GM19438 (cell line): Measurements from ENCODE around the gene NRXN3.

Experiments
- ATAC-seq: cut with Tn5 transposase; IDR thresholded peaks from one replicate; pipeline ENCODE4 v1.9.1; 2021; ENCODE audit warnings: low read depth; ENCODE audit not compliant: unreplicated experiment

The NRXN3 gene

GRCh38 chr14:79294499-79294898 lies 1124.3 kb downstream of the NRXN3 start:
- ATAC-seq: no peak

DNA sequence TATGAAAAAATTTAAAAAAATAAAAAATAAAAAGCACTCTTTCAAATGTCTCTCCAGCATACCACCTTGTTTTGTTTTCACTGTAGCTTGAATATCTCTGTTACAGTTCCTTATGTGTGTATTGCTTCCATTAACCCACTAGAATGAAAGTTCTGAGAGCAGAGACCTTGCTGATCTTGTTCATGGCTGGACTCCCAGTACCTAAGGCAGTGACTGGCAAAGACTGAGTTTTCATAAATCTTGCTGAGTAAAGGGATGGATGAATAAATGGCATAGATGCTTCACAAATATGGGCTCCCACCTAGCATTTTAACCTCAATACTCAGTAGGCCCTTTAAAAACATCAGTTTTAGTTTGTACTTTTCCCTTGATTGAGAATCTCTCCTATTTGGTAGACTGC lies 1125.2 kb downstream of the NRXN3 start:
- ATAC-seq: no peak

GRCh38 chr14:79298373-79298772 lies 1128.2 kb downstream of the NRXN3 start:
- no peak for ATAC-seq

DNA sequence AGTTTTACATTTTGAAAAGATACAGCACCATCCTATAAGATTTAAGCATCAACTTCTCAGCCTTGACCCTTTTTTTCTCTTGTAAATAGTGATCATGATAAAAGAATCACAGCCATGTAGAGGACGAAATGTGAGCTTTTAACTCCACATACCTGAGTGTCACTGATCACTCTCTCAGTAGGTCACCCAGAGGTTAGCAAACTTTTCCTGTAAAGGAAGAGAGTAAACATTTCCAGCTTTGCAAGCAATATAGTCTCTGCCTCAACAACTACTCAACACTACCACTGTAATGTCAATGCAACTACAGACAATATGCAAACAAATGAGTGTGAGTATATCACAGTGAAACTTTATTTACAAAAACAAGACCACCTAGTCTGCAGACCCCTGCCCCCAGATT lies 1129.0 kb downstream of the NRXN3 start:
- no peak for ATAC-seq

- ATAC-seq: no peak
Measured at GRCh38 chr14:79304279-79304678, 1134.1 kb downstream of the NRXN3 start.

DNA sequence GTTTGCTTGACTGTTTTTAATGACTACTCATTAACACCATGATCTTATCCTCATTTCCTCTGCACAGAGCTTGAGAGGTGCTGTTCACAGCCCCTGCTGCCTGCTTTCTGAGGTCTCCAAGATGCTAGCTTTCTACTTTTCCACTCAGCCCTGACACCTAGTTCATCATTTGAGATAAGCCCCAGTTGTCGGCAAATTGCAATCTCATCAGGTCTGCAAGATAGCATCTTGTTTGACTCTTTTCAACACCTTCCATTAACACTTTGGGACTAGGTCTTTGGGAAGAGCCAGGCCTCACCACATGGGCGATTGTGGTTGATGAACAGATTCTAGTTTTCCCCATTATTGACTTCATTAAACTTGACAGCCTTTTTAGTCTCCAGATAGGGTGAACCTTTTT lies 1136.4 kb downstream of the NRXN3 start:
- no peak for ATAC-seq

DNA sequence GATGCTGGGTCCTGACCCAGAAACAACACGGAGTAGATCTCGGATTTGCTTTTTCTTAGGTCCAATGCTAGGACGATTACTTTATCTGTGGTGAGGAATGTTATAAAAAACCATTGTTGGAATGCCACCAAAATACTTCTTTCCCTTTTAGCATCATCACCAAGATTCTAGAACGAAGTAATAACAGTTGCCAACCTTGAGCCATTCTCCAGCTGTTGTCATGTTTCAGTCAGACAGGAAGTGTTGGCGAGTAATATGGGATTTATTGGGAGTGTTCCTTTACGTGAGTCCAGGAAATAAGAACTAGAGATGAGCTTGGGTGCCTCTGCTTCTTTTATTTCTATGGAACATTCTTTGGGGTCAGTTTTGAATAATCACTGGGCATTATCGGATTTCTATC lies 1148.2 kb downstream of the NRXN3 start:
- no peak for ATAC-seq

DNA sequence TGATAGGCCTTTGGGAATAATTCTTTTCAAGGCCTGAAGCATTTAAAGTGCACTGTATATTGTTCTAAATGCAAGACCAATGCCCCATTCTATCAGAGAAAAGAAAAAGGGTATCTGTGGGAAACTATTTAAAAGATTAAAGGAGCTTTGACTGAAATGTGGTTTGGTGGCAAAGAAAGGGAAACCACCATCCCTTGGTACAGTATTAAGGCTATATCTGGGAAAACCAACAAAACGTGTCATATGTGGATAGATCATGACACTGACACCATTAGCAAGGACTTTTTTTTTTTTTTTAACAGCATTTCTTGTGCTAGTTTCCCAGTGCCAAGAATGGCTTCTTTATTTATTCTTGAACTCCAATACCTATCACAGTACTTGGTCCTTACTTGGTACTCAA lies 1150.4 kb downstream of the NRXN3 start:
- no peak for ATAC-seq

- no peak for ATAC-seq
Measured at GRCh38 chr14:79321070-79321469, 1150.9 kb downstream of the NRXN3 start.

- ATAC-seq: no peak
Measured at GRCh38 chr14:79325071-79325470, 1154.9 kb downstream of the NRXN3 start.

DNA sequence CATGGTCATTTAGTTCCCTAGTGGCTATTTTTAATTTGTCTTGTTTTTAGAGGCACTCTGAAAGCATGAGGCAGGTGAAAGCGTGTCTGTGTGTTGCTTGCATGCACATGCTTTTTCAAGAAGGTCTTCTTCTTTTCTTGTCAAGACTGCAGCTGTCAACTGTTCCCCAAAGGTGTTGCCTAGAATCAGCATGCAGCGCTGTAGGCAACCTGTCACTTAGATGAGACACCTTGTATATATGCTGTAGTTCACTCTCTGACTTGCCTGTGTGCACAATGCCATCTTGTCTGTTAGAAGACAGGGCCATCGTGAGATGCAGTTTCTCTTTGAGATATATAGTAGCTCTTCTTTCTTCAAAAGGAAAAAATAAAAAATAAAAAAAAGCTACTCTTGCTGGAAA lies 1155.4 kb downstream of the NRXN3 start:
- ATAC-seq: no peak

GRCh38 chr14:79328863-79329262 lies 1158.7 kb downstream of the NRXN3 start:
- ATAC-seq: no peak

DNA sequence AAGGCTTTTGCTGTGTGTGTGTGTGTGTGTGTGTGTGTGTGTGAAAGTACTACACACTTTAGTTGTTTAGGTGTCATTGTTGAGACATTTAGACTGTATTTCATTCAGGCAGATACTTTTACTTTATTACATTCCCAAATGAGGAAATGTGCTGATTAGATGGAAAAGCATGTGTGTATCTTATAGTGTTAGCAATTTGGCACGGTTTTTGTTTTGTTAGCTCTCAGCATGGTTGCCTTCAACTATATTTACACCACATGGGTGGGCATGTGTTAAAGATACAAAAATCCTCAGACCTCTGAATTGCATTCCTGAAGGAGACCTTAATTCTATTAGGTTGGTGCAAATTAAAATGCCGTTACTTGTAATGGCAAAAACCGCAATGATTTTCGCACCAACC lies 1161.7 kb downstream of the NRXN3 start:
- no peak for ATAC-seq

- ATAC-seq: no peak
Measured at GRCh38 chr14:79332504-79333197, 1162.5 kb downstream of the NRXN3 start.

GRCh38 chr14:79333198-79333546 lies 1163.0 kb downstream of the NRXN3 start:
- ATAC-seq: no peak

- no peak for ATAC-seq
Measured at GRCh38 chr14:79334272-79334671, 1164.1 kb downstream of the NRXN3 start.

DNA sequence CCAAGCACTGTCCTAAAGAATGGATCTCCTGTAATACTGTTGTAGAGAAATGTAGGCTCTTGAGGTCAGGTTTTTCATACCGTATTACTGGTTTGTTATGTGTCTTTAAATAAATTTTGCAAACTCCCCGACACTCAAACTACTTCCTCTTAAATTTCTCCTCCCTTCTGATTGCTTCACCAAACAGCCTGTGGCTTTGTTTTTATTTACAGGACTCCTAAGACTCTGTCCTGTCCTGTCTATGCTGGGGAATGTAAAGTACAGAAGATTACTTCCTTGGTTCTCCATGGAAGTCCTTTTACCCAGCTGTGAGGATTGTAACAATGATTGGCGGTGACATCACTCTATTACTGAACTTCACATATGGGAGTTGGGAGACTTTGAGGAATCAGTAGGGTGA lies 1167.6 kb downstream of the NRXN3 start:
- ATAC-seq: no peak

- no peak for ATAC-seq
Measured at GRCh38 chr14:79342942-79343341, 1172.8 kb downstream of the NRXN3 start.

- no peak for ATAC-seq
Measured at GRCh38 chr14:79351011-79351410, 1180.8 kb downstream of the NRXN3 start.

- no peak for ATAC-seq
Measured at GRCh38 chr14:79352076-79352630, 1182.0 kb downstream of the NRXN3 start.

GRCh38 chr14:79354336-79354735 lies 1184.2 kb downstream of the NRXN3 start:
- ATAC-seq: no peak

- no peak for ATAC-seq
Measured at GRCh38 chr14:79356040-79356439, 1185.9 kb downstream of the NRXN3 start.

GRCh38 chr14:79357307-79357706 lies 1187.1 kb downstream of the NRXN3 start:
- no peak for ATAC-seq
